Loucy (cell line): ENCODE results near the gene AFF4.

Experiments used
- H2AFZ ChIP-seq: fragments of 200-600 bp; sonication (generic); 2 replicates; pipeline ENCODE4 v1.6.0; 2016; ENCODE audit warnings: antibody characterized with exemption, mild to moderate bottlenecking, low read length, moderate library complexity
- H3F3A ChIP-seq: fragments of 200-600 bp; 2 replicates; pipeline ENCODE4 v1.6.0; 2016; ENCODE audit warnings: antibody characterized with exemption, low read depth, mild to moderate bottlenecking
- H3K27me3 ChIP-seq: fragments of 200-600 bp; sonication (generic); 2 replicates; pipeline ENCODE4 v1.6.1; 2014; ENCODE audit warnings: low read length, mild to moderate bottlenecking; ENCODE audit not compliant: insufficient read depth, poor library complexity, severe bottlenecking
- H3K36me3 ChIP-seq: fragments of 200-600 bp; sonication (generic); 2 replicates; pipeline ENCODE4 v1.6.1; 2016; ENCODE audit warnings: low read length; ENCODE audit not compliant: insufficient read depth
- H3K4me1 ChIP-seq: fragments of 200-600 bp; sonication (generic); 2 replicates; pipeline ENCODE4 v1.5.1; 2014; ENCODE audit warnings: low read length, mild to moderate bottlenecking; ENCODE audit not compliant: insufficient read depth, poor library complexity, severe bottlenecking
- H3K4me2 ChIP-seq: fragments of 200-600 bp; sonication (generic); 2 replicates; pipeline ENCODE4 v1.6.0; 2014; ENCODE audit warnings: antibody characterized with exemption, low read length, low read depth, mild to moderate bottlenecking; ENCODE audit not compliant: poor library complexity, severe bottlenecking
- H3K4me3 ChIP-seq: fragments of 200-600 bp; sonication (generic); 2 replicates; pipeline ENCODE4 v1.5.1; 2014; ENCODE audit warnings: low read length, mild to moderate bottlenecking, mixed read lengths; ENCODE audit not compliant: poor library complexity, severe bottlenecking
- H3K79me2 ChIP-seq: fragments of 200-600 bp; sonication (generic); 2 replicates; pipeline ENCODE4 v1.6.1; 2014; ENCODE audit warnings: low read length; ENCODE audit not compliant: insufficient read depth
- H3K9ac ChIP-seq: fragments of 200-600 bp; sonication (generic); 2 replicates; pipeline ENCODE4 v1.6.0; 2014; ENCODE audit warnings: mild to moderate bottlenecking, low read depth, low read length, moderate library complexity; ENCODE audit not compliant: poor library complexity, severe bottlenecking
- H3K9me2 ChIP-seq: fragments of 200-600 bp; sonication (generic); replicated peaks from 2 replicates; pipeline ENCODE4 v1.6.1; 2016; ENCODE audit warnings: low read depth, low read length, mixed read lengths
- H3K9me3 ChIP-seq: fragments of 200-600 bp; sonication (generic); 2 replicates; pipeline ENCODE4 v1.6.1; 2014; ENCODE audit warnings: mild to moderate bottlenecking, antibody characterized with exemption, low read length, low read depth; ENCODE audit not compliant: insufficient read depth
- H4K20me1 ChIP-seq: fragments of 200-600 bp; sonication (generic); 2 replicates; pipeline ENCODE4 v1.6.0; 2014; ENCODE audit warnings: antibody characterized with exemption, low read length, mild to moderate bottlenecking; ENCODE audit not compliant: insufficient read depth, poor library complexity, severe bottlenecking
- EZH2phosphoT487 ChIP-seq: fragments of 200-600 bp; IDR thresholded peaks from 2 replicates; pipeline ENCODE4 v1.6.1; 2018; ENCODE audit warnings: antibody characterized with exemption, mild to moderate bottlenecking, moderate library complexity, borderline replicate concordance
- TF ChIP-seq, protein P1 (sequence below): fragments of 200-600 bp; sonication (generic); conservative IDR thresholded peaks from 2 replicates; pipeline ENCODE4 v1.5.1; 2014; ENCODE audit warnings: mild to moderate bottlenecking, antibody characterized with exemption, low read length

AFF4 gene

GRCh38 chr5:132853323-132853722 lies 110.1 kb downstream of the AFF4 start:
- Histone ChIP-seq H3K9me2 (no peaks in the 10 kb centered on the region), H3K4me3 (no peak overlapping the region)
- no peak for TF ChIP-seq EZH2phosphoT487
- TF ChIP-seq, protein P1, sequence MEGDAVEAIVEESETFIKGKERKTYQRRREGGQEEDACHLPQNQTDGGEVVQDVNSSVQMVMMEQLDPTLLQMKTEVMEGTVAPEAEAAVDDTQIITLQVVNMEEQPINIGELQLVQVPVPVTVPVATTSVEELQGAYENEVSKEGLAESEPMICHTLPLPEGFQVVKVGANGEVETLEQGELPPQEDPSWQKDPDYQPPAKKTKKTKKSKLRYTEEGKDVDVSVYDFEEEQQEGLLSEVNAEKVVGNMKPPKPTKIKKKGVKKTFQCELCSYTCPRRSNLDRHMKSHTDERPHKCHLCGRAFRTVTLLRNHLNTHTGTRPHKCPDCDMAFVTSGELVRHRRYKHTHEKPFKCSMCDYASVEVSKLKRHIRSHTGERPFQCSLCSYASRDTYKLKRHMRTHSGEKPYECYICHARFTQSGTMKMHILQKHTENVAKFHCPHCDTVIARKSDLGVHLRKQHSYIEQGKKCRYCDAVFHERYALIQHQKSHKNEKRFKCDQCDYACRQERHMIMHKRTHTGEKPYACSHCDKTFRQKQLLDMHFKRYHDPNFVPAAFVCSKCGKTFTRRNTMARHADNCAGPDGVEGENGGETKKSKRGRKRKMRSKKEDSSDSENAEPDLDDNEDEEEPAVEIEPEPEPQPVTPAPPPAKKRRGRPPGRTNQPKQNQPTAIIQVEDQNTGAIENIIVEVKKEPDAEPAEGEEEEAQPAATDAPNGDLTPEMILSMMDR: no peak

GRCh38 chr5:132850066-132850465 lies 113.4 kb downstream of the AFF4 start:
- Histone ChIP-seq H2AFZ (no peak overlapping the region), H3K36me3 (no peaks in the 10 kb centered on the region), H3K9ac (no peak overlapping the region), H3K9me3 (no peaks in the 10 kb centered on the region), H3K4me1 (peaks cover 6% of the 10 kb centered on the region), H3K4me2 (no peak overlapping the region), H3K9me2 (no peaks in the 10 kb centered on the region), H3K27me3 (no peaks in the 10 kb centered on the region), H3K79me2 (no peaks in the 10 kb centered on the region), H3K4me3 (no peak overlapping the region), H4K20me1 (no peaks in the 10 kb centered on the region), H3F3A (no peaks in the 10 kb centered on the region)
- TF ChIP-seq EZH2phosphoT487: no peak
- TF ChIP-seq, protein P1: no peak

More at GRCh38 chr5:132853323-132853722, 110.1 kb downstream of the AFF4 start:
- Histone ChIP-seq H3K79me2 (no peaks in the 10 kb centered on the region), H3F3A (no peaks in the 10 kb centered on the region), H3K4me1 (peaks cover 6% of the 10 kb centered on the region), H3K27me3 (no peaks in the 10 kb centered on the region), H3K36me3 (no peaks in the 10 kb centered on the region), H3K4me2 (peak overlapping the region; percentile 24), H4K20me1 (no peaks in the 10 kb centered on the region), H3K9ac (no peak overlapping the region), H3K9me3 (no peaks in the 10 kb centered on the region), H2AFZ (no peak overlapping the region)

GRCh38 chr5:132849347-132849746 lies 114.1 kb downstream of the AFF4 start:
- Histone ChIP-seq H3K4me3 (no peak overlapping the region), H3F3A (no peaks in the 10 kb centered on the region), H3K4me2 (no peak overlapping the region), H3K36me3 (no peaks in the 10 kb centered on the region), H2AFZ (no peak overlapping the region), H3K79me2 (no peaks in the 10 kb centered on the region), H3K9me2 (no peaks in the 10 kb centered on the region), H3K9ac (no peak overlapping the region), H3K4me1 (peaks cover 6% of the 10 kb centered on the region), H3K27me3 (no peaks in the 10 kb centered on the region), H3K9me3 (no peaks in the 10 kb centered on the region), H4K20me1 (no peaks in the 10 kb centered on the region)
- TF ChIP-seq EZH2phosphoT487: no peak
- TF ChIP-seq, protein P1: no peak
